ENCODE results near the gene RFLNA.

DNA sequence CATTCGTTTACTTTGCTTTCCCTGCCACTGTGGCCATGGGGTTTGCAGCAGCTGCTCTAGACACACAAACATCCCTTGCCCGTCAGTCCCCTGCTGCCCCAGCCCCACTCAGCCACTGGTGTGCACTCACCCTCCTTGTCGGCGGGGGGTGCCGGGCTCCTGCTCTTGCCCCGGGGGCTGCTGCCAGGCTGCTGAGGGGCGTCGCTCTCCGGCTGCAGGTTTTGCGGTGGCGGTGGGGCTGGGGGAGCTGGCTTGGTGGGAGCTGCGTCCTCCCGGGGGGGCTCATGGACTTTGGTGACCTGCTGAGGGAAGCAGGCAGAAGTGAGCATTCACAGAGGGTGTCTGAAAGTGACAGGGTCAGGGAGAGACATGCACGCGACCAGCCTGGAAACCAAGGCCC lies 67.1 kb downstream of the RFLNA start:
- TF ChIP-seq CTCF (IDR thresholded peaks at IDR 0.05) (no peak), POLR2A (IDR thresholded peaks at IDR 0.05) (no peak), EP300 (IDR thresholded peaks at IDR 0.05) (no peak)

Measured in tibial nerve (tissue), 4 donors.